K562 (cell line): ENCODE measurements around the gene ROBO1. TPM values are rescaled to one million over a fixed set of nuclear protein-coding genes. Genes with fewer than 3 reads are reported as not detected.

Experiments used
- ATAC-seq: fragments of 200-7000 bp; cut with Tn5 transposase; 3 replicates; pipeline ENCODE4 v1.9.1; 2020; ENCODE audit warnings: moderate library complexity
- BruUV-seq: library from RNA; stranded (reverse); fragments of 400-500 nt; replicated peaks from 2 replicates; lab custom pipeline; 2021; lab: Mats Ljungman, UMichigan
- CTCF ChIA-PET: fragments of 300-600 bp; formaldehyde crosslinking; extraction: SDS; loops from one replicate; lab custom pipeline; 2021; ENCODE audit warnings: low intra/inter-chr PET ratio; lab: Yijun Ruan, JAX
- POLR2A ChIA-PET: fragments of 300-600, 350-650 bp; sonication (Branson Sonifier 250); formaldehyde crosslinking; extraction: SDS; loops from one replicate; lab custom pipeline; 2021; ENCODE audit warnings: antibody characterized with exemption, inconsistent platforms; lab: Yijun Ruan, JAX
- DNase-seq, 4 experiments: peaks; one replicate each; pipeline versions ENCODE4 v3.0.0 to v3.0.0-alpha.2; 2011 to 2018; ENCODE audit warnings: low spot score in 3 of 4, mixed read lengths in 3 of 4; ENCODE audit errors: extremely low read depth in 1 of 4
- FAIRE-seq: peaks from 2 replicates; lab custom pipeline; 2011; peaks lifted over from hg19 to GRCh38; lab: Jason Lieb, UNC
- H2AFZ ChIP-seq: 2 replicates; pipeline ENCODE4 v1.6.0; 2011; ENCODE audit warnings: low read depth, low read length, control low read depth, inconsistent platforms
- H3K27ac ChIP-seq: fragments of 200-600 bp; 3 replicates; pipeline ENCODE4 v1.8.0; 2011; ENCODE audit warnings: low read depth, mild to moderate bottlenecking, control low read depth, inconsistent platforms, low read length, moderate library complexity, mixed read lengths; ENCODE audit errors: extremely low read depth
- H3K27me3 ChIP-seq, 2 experiments: fragments of 300-600 bp in 1 of 2; 2 replicates in 1 of 2; 3 replicates in 1 of 2; pipeline versions ENCODE4 v1.6.0 to v1.8.0; 2011; ENCODE audit warnings: inconsistent platforms in 2 of 2, low read length in 2 of 2, mild to moderate bottlenecking in 1 of 2, mixed read lengths in 1 of 2, moderate library complexity in 1 of 2; ENCODE audit not compliant: control insufficient read depth in 2 of 2, insufficient read depth in 2 of 2
- H3K36me3 ChIP-seq: fragments of 300-600 bp; 3 replicates; pipeline ENCODE4 v1.8.0; 2011; ENCODE audit warnings: mild to moderate bottlenecking, low read length, inconsistent platforms; ENCODE audit not compliant: control insufficient read depth, insufficient read depth
- H3K4me1 ChIP-seq, 2 experiments: fragments of 200-600 bp in 1 of 2; replicated peaks in 1 of 2; 2 replicates in 1 of 2; 3 replicates in 1 of 2; pipeline versions ENCODE4 v1.5.1 to v1.8.0; 2011; ENCODE audit warnings: inconsistent platforms in 2 of 2, low read length in 2 of 2, mild to moderate bottlenecking in 1 of 2, mixed read lengths in 1 of 2, moderate library complexity in 1 of 2; ENCODE audit not compliant: control insufficient read depth in 2 of 2, insufficient read depth in 2 of 2
- H3K4me2 ChIP-seq: 2 replicates; pipeline ENCODE4 v1.6.1; 2011; ENCODE audit warnings: low read length, control low read depth, inconsistent platforms, mixed read lengths; ENCODE audit not compliant: insufficient read depth
- H3K4me3 ChIP-seq: fragments of 200-600 bp; sonication (generic), shearing (Covaris generic); 2 replicates; pipeline ENCODE4 v1.5.1; 2016; ENCODE audit warnings: control low read depth, inconsistent platforms
- H3K79me2 ChIP-seq: fragments of 200-600 bp; 3 replicates; pipeline ENCODE4 v1.8.0; 2011; ENCODE audit warnings: low read length, inconsistent platforms; ENCODE audit not compliant: control insufficient read depth, insufficient read depth
- H3K9ac ChIP-seq, 2 experiments: 2 replicates each; pipeline versions ENCODE4 v1.6.0 to v1.6.1; 2011; ENCODE audit warnings: low read depth in 2 of 2, low read length in 2 of 2, control low read depth in 1 of 2, inconsistent platforms in 1 of 2, mild to moderate bottlenecking in 1 of 2, mixed read lengths in 1 of 2; ENCODE audit not compliant: insufficient read depth in 1 of 2
- H3K9me1 ChIP-seq: one replicate; pipeline ENCODE4 v1.6.0; 2011; ENCODE audit warnings: inconsistent platforms, mild to moderate bottlenecking, low read length, moderate library complexity; ENCODE audit not compliant: control insufficient read depth, insufficient read depth
- H3K9me3 ChIP-seq: replicated peaks from 2 replicates; pipeline ENCODE4 v1.5.1; 2011; ENCODE audit warnings: low read depth, low read length, inconsistent platforms; ENCODE audit not compliant: control insufficient read depth, insufficient read depth
- H4K20me1 ChIP-seq: replicated peaks from 2 replicates; pipeline ENCODE4 v1.6.1; 2011; ENCODE audit warnings: low read length, inconsistent platforms, mixed read lengths; ENCODE audit not compliant: control insufficient read depth, insufficient read depth
- CGGBP1 ChIP-seq: fragments of 250-450 bp; sonication (Bioruptor Pico); IDR thresholded peaks from 2 replicates; pipeline ENCODE4 v1.9.0; 2021; ENCODE audit warnings: mild to moderate bottlenecking
- CHD4 ChIP-seq: fragments of 200-600 bp; sonication (generic); IDR thresholded peaks from 3 replicates; pipeline ENCODE4 v1.6.1; 2012; ENCODE audit warnings: low read depth, mild to moderate bottlenecking, mixed read lengths, low read length, inconsistent platforms; ENCODE audit not compliant: insufficient read depth, insufficient replicate concordance, poor library complexity, severe bottlenecking
- DACH1 ChIP-seq: fragments of 450-650 bp; IDR thresholded peaks from 2 replicates; pipeline ENCODE4 v1.6.1; 2018; ENCODE audit not compliant: partially characterized antibody
- DNMT1 ChIP-seq: fragments of 450-650 bp; IDR thresholded peaks from 2 replicates; pipeline ENCODE4 v1.6.1; 2016; ENCODE audit warnings: antibody characterized with exemption, mild to moderate bottlenecking
- ELF2 ChIP-seq: fragments of 250-450 bp; sonication (Bioruptor Pico); IDR thresholded peaks from 2 replicates; pipeline ENCODE4 v1.5.0; 2021; ENCODE audit warnings: mild to moderate bottlenecking
- FOXM1 ChIP-seq, 2 experiments: fragments of 450-650 bp in 1 of 2; sonication (generic) in 1 of 2; formaldehyde crosslinking in 1 of 2; IDR thresholded peaks; 2 replicates each; pipeline versions ENCODE4 v1.6.1 to v1.9.0; 2017 to 2022; ENCODE audit warnings: low read depth in 2 of 2, mild to moderate bottlenecking in 2 of 2, missing genetic modification reagents in 1 of 2, moderate library complexity in 1 of 2
- IRF1 ChIP-seq: sonication (generic); formaldehyde crosslinking; IDR thresholded peaks from 2 replicates; pipeline ENCODE4 v1.8.0; 2022; ENCODE audit warnings: missing genetic modification reagents, mild to moderate bottlenecking, borderline replicate concordance
- PML ChIP-seq: IDR thresholded peaks from 2 replicates; pipeline ENCODE4 v1.6.1; 2012; ENCODE audit warnings: low read length, inconsistent platforms
- ZBTB49 ChIP-seq: sonication (generic); formaldehyde crosslinking; IDR thresholded peaks from 2 replicates; pipeline ENCODE4 v1.8.0; 2022; ENCODE audit warnings: missing genetic modification reagents, mild to moderate bottlenecking, borderline replicate concordance
- ZBTB9 ChIP-seq: fragments of 450-650 bp; formaldehyde crosslinking; IDR thresholded peaks from 2 replicates; pipeline ENCODE4 v1.4.0; 2020; ENCODE audit warnings: mild to moderate bottlenecking, moderate library complexity
- ZFP1 ChIP-seq: fragments of 450-650 bp; formaldehyde crosslinking; IDR thresholded peaks from 2 replicates; pipeline ENCODE4 v1.4.0; 2020; ENCODE audit warnings: mild to moderate bottlenecking, mixed read lengths
- ZFPM2 ChIP-seq: fragments of 250-450 bp; sonication (Bioruptor Pico); IDR thresholded peaks from 2 replicates; pipeline ENCODE4 v1.5.1; 2022; ENCODE audit warnings: mild to moderate bottlenecking
- ZNF212 ChIP-seq: fragments of 450-650 bp; formaldehyde crosslinking; IDR thresholded peaks from 2 replicates; pipeline ENCODE4 v1.4.0; 2020; ENCODE audit warnings: mild to moderate bottlenecking
- ZNF436 ChIP-seq: fragments of 250-450, 450-650 bp; sonication (Bioruptor Pico); formaldehyde crosslinking; IDR thresholded peaks from 2 replicates; pipeline ENCODE4 v1.7.0; 2020; ENCODE audit warnings: mild to moderate bottlenecking
- ZNF586 ChIP-seq: fragments of 450-650 bp; formaldehyde crosslinking; conservative IDR thresholded peaks from 2 replicates; pipeline ENCODE4 v1.4.0; 2020; ENCODE audit warnings: mild to moderate bottlenecking, moderate library complexity
- WGBS: fragments of 100-300 bp; shearing (Covaris generic); methylation state at CpG from one replicate; pipeline ENCODE4 v1.1.6; 2016; ENCODE audit warnings: low coverage, mixed read lengths; ENCODE audit not compliant: insufficient coverage; ENCODE audit errors: missing lambda C conversion rate; 5-methylcytosine and 5-hydroxymethylcytosine counted together
- in situ Hi-C: fragments of 300-500 bp; cut with MboI; formaldehyde crosslinking; loops from 4 replicates; pipeline ENCODE4 v1.15.0; 2018; ENCODE audit warnings: inconsistent platforms, mixed read lengths
- intact Hi-C: fragments of 100-400 bp; cut with micrococcal nuclease; formaldehyde crosslinking; loops from 2 replicates; pipeline ENCODE4 v1.14.2; 2022
- polyA plus RNA-seq, 8 experiments: library from polyadenylated mRNA; depleted of rRNA in 4 of 8; stranded (reverse) in 5 of 8; unstranded in 3 of 8; fragments of >200 nt; fragmentation: Nextera tagmentation in 2 of 8; fragmentation: Illumina TruSeq in 1 of 8; extraction: Ambion mirVana in 2 of 8; extraction: Trizol in 1 of 8; gene quantifications; 2 replicates each; pipeline versions ENCODE4 v1.2.1 to v1.2.3, GENCODE V29; 2011 to 2014; ENCODE audit warnings: inconsistent platforms in 1 of 8, missing spikeins in 1 of 8
- total RNA-seq, 7 experiments: library from RNA; depleted of rRNA in 6 of 7; stranded (reverse); fragments of >200 nt in 6 of 7; fragmentation: Illumina TruSeq in 2 of 7; extraction: Trizol in 2 of 7; gene quantifications; 2 replicates each; pipeline versions ENCODE4 v1.2.1 to v1.2.3, GENCODE V29; 2011 to 2021; ENCODE audit warnings: low replicate concordance in 1 of 7

The ROBO1 gene
- total and polyA plus RNA-seq, 9 of the 15 experiments (the other 6 are each of a cell fraction or from before 2014, with no cell fraction given) = 0.01 to 0.53 (median 0.17) TPM; not detected in 5

GRCh38 chr3:79011821-79012529, 755.8 kb downstream of the ROBO1 start:
- no peak for TF ChIP-seq ZNF586 (CRISPR knock-in tag)
- no peak for TF ChIP-seq ZBTB49 (CRISPR knock-in tag)
- TF ChIP-seq CHD4 = no peak
- no peak for TF ChIP-seq ZFP1 (CRISPR knock-in tag)
- no peak for TF ChIP-seq PML
- TF ChIP-seq ZNF212 (CRISPR knock-in tag) = no peak
- no peak for TF ChIP-seq ZBTB9 (CRISPR knock-in tag)
- no peak for TF ChIP-seq CGGBP1 (CRISPR knock-in tag)
- no peak for TF ChIP-seq IRF1 (CRISPR knock-in tag)
- TF ChIP-seq DACH1 = no peak
- no peak for TF ChIP-seq ZNF436 (CRISPR knock-in tag)
- TF ChIP-seq ZFPM2 (CRISPR knock-in tag) = no peak
- no peak for TF ChIP-seq FOXM1 (IDR thresholded peaks at IDR 0.05; ENCODE audit: low read depth)
- no peak for TF ChIP-seq FOXM1 (CRISPR knock-in tag; IDR thresholded peaks at IDR 0.05; ENCODE audit: low read depth)
- TF ChIP-seq DNMT1 = no peak
- TF ChIP-seq ELF2 = no peak
- 0% methylated on average over 5 of the region's 5 CpGs for WGBS
- ATAC-seq (no peak), DNase-seq (no peak), FAIRE-seq (no peak)
- Histone ChIP-seq H3K9ac (no peak overlapping the region), H2AFZ (no peak overlapping the region), H3K9me3 (no peaks in the 10 kb centered on the region), H3K79me2 (no peaks in the 10 kb centered on the region), H3K27me3 (no peaks in the 10 kb centered on the region), H3K9me1 (no peaks in the 10 kb centered on the region), H3K4me2 (no peak overlapping the region), H3K27ac (no peak overlapping the region), H4K20me1 (no peaks in the 10 kb centered on the region), H3K36me3 (no peaks in the 10 kb centered on the region), H3K4me3 (no peak overlapping the region), H3K4me1 (no peaks in the 10 kb centered on the region)
- in situ Hi-C loops (no loop called here), intact Hi-C loops (no loop called here)
- CTCF ChIA-PET = no interaction called here
- POLR2A ChIA-PET = no interaction called here
- no TSS peak for BruUV-seq
